HepG2 (cell line): ENCODE data around the gene SKIL. TPM values are rescaled to one million over a fixed set of nuclear protein-coding genes. Genes with fewer than 3 reads are reported as not detected.
A peak's percentile ranks its signal among the peaks of the same experiment; 100 is the strongest.

Experiments
- CREM ChIP-seq, 2 experiments: sonication (generic) in 1 of 2; formaldehyde crosslinking in 1 of 2; IDR thresholded peaks; 2 replicates each; pipeline versions ENCODE4 v1.4.0 to v1.6.1; 2016 to 2020; ENCODE audit warnings: antibody characterized with exemption in 1 of 2, mild to moderate bottlenecking in 1 of 2, missing genetic modification reagents in 1 of 2
- EP300 ChIP-seq, 3 experiments: sonication (generic) in 1 of 3; formaldehyde crosslinking in 1 of 3; IDR thresholded peaks; 2 replicates each; pipeline versions ENCODE4 v1.5.1 to v1.6.1; 2011 to 2020; ENCODE audit warnings: low read depth in 2 of 3, low read length in 2 of 3, borderline replicate concordance in 1 of 3, improper control_type of control experiment in 1 of 3, mild to moderate bottlenecking in 1 of 3, missing genetic modification reagents in 1 of 3, moderate library complexity in 1 of 3
- IRF9 ChIP-seq: sonication (generic); formaldehyde crosslinking; IDR thresholded peaks from 2 replicates; pipeline ENCODE4 v1.8.0; 2022; ENCODE audit warnings: missing genetic modification reagents, mild to moderate bottlenecking, borderline replicate concordance
- MATR3 ChIP-seq: sonication (generic); formaldehyde crosslinking; IDR thresholded peaks from 2 replicates; pipeline ENCODE4 v1.4.0; 2020; ENCODE audit warnings: missing genetic modification reagents
- NFIC ChIP-seq: IDR thresholded peaks from 2 replicates; pipeline ENCODE4 v1.6.1; 2012; ENCODE audit warnings: mild to moderate bottlenecking, low read length, inconsistent platforms
- NR1H2 ChIP-seq: sonication (generic); formaldehyde crosslinking; IDR thresholded peaks from 2 replicates; pipeline ENCODE4 v1.8.1; 2022; ENCODE audit warnings: low read depth, missing genetic modification reagents, borderline replicate concordance
- NR2F6 ChIP-seq, 2 experiments: IDR thresholded peaks; 2 replicates each; pipeline ENCODE4 v1.6.1; 2016; ENCODE audit warnings: antibody characterized with exemption in 1 of 2, mild to moderate bottlenecking in 1 of 2
- SNAPC5 ChIP-seq: sonication (generic); formaldehyde crosslinking; IDR thresholded peaks from 2 replicates; pipeline ENCODE4 v1.8.1; 2023; ENCODE audit warnings: mild to moderate bottlenecking, missing genetic modification reagents, borderline replicate concordance
- ZBTB46 ChIP-seq: sonication (generic); formaldehyde crosslinking; IDR thresholded peaks from 2 replicates; pipeline ENCODE4 v1.4.0; 2020; ENCODE audit warnings: mild to moderate bottlenecking, missing genetic modification reagents, borderline replicate concordance
- ZMAT5 ChIP-seq: sonication (generic); formaldehyde crosslinking; IDR thresholded peaks from 2 replicates; pipeline ENCODE4 v1.5.0; 2020; ENCODE audit warnings: mild to moderate bottlenecking, low read depth, missing genetic modification reagents, borderline replicate concordance
- ZNF343 ChIP-seq: sonication (generic); formaldehyde crosslinking; IDR thresholded peaks from 2 replicates; pipeline ENCODE4 v1.4.0; 2020; ENCODE audit warnings: mild to moderate bottlenecking, missing genetic modification reagents
- ZNF563 ChIP-seq: sonication (generic); formaldehyde crosslinking; IDR thresholded peaks from 2 replicates; pipeline ENCODE4 v1.8.0; 2022; ENCODE audit warnings: mild to moderate bottlenecking, moderate library complexity, missing genetic modification reagents
- ZNF749 ChIP-seq: sonication (generic); formaldehyde crosslinking; IDR thresholded peaks from 2 replicates; pipeline ENCODE4 v1.8.0; 2022; ENCODE audit warnings: mild to moderate bottlenecking, missing genetic modification reagents, moderate library complexity, borderline replicate concordance
- ZNF780A ChIP-seq: sonication (generic); formaldehyde crosslinking; IDR thresholded peaks from 2 replicates; pipeline ENCODE4 v1.8.0; 2022; ENCODE audit warnings: mild to moderate bottlenecking, missing genetic modification reagents, moderate library complexity
- polyA plus RNA-seq, 8 experiments: library from polyadenylated mRNA; depleted of rRNA in 3 of 8; stranded (reverse) in 7 of 8; unstranded in 1 of 8; fragments of >200 nt; fragmentation: Illumina TruSeq in 4 of 8; extraction: Trizol in 4 of 8; gene quantifications; 2 replicates each; pipeline versions ENCODE4 v1.2.1 to v1.2.3, GENCODE V29; 2011 to 2016; ENCODE audit warnings: low read depth in 4 of 8, missing spikeins in 1 of 8, mixed read lengths in 1 of 8; ENCODE audit not compliant: insufficient read depth in 1 of 8
- total RNA-seq, 5 experiments: library from RNA; depleted of rRNA; stranded (reverse); fragments of >200 nt; fragmentation: Illumina TruSeq; extraction: Trizol; gene quantifications; 2 replicates each; pipeline ENCODE4 v1.2.3, GENCODE V29; 2016; ENCODE audit warnings: low read depth in 1 of 5
- TF ChIP-seq, protein P1 (sequence below): sonication (generic); formaldehyde crosslinking; conservative IDR thresholded peaks from 2 replicates; pipeline ENCODE4 v1.4.0; 2020; ENCODE audit warnings: missing genetic modification reagents
- TF ChIP-seq, protein P2 (sequence below): IDR thresholded peaks from 2 replicates; pipeline ENCODE4 v1.6.1; 2012; ENCODE audit warnings: inconsistent platforms
- TF ChIP-seq, protein P3 (sequence below): sonication (generic); formaldehyde crosslinking; IDR thresholded peaks from 2 replicates; pipeline ENCODE4 v1.5.0; 2020; ENCODE audit warnings: mild to moderate bottlenecking, missing genetic modification reagents
- TF ChIP-seq, protein P4 (sequence below): IDR thresholded peaks from 2 replicates; pipeline ENCODE4 v1.6.1; 2012; ENCODE audit warnings: low read depth, low read length, improper control_type of control experiment

Gene SKIL
- total and polyA plus RNA-seq, 2 of the 13 experiments (the other 11 are each of a cell fraction or from before 2014, with no cell fraction given): 5.2 to 20.7 TPM

GRCh38 chr3:170429050-170429449 lies 71.5 kb downstream of the SKIL start (continued):
- TF ChIP-seq, protein P1, sequence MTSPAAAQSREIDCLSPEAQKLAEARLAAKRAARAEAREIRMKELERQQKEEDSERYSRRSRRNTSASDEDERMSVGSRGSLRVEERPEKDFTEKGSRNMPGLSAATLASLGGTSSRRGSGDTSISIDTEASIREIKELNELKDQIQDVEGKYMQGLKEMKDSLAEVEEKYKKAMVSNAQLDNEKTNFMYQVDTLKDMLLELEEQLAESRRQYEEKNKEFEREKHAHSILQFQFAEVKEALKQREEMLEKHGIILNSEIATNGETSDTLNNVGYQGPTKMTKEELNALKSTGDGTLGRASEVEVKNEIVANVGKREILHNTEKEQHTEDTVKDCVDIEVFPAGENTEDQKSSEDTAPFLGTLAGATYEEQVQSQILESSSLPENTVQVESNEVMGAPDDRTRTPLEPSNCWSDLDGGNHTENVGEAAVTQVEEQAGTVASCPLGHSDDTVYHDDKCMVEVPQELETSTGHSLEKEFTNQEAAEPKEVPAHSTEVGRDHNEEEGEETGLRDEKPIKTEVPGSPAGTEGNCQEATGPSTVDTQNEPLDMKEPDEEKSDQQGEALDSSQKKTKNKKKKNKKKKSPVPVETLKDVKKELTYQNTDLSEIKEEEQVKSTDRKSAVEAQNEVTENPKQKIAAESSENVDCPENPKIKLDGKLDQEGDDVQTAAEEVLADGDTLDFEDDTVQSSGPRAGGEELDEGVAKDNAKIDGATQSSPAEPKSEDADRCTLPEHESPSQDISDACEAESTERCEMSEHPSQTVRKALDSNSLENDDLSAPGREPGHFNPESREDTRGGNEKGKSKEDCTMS (CRISPR knock-in tag): no peak
- TF ChIP-seq, protein P2, sequence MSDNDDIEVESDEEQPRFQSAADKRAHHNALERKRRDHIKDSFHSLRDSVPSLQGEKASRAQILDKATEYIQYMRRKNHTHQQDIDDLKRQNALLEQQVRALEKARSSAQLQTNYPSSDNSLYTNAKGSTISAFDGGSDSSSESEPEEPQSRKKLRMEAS: no peak
- TF ChIP-seq ZNF749: no peak
- TF ChIP-seq NFIC: 0 out of 2 replicates have a peak, but pooled peaks have one; percentile 24
- no peak for TF ChIP-seq ZBTB46 (CRISPR knock-in tag)
- TF ChIP-seq MATR3: no peak
- no peak for TF ChIP-seq ZNF780A (CRISPR knock-in tag)
- no peak for TF ChIP-seq ZMAT5 (CRISPR knock-in tag)
- no peak for TF ChIP-seq ZNF343 (CRISPR knock-in tag)
- no peak for TF ChIP-seq IRF9
- TF ChIP-seq, protein P3, sequence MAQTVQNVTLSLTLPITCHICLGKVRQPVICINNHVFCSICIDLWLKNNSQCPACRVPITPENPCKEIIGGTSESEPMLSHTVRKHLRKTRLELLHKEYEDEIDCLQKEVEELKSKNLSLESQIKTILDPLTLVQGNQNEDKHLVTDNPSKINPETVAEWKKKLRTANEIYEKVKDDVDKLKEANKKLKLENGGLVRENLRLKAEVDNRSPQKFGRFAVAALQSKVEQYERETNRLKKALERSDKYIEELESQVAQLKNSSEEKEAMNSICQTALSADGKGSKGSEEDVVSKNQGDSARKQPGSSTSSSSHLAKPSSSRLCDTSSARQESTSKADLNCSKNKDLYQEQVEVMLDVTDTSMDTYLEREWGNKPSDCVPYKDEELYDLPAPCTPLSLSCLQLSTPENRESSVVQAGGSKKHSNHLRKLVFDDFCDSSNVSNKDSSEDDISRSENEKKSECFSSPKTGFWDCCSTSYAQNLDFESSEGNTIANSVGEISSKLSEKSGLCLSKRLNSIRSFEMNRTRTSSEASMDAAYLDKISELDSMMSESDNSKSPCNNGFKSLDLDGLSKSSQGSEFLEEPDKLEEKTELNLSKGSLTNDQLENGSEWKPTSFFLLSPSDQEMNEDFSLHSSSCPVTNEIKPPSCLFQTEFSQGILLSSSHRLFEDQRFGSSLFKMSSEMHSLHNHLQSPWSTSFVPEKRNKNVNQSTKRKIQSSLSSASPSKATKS: no peak
- TF ChIP-seq SNAPC5 (CRISPR knock-in tag): no peak
- TF ChIP-seq NR1H2 (CRISPR knock-in tag): no peak
- no peak for TF ChIP-seq ZNF563 (CRISPR knock-in tag)
- TF ChIP-seq CREM (IDR thresholded peaks at IDR 0.05): no peak
- no peak for TF ChIP-seq CREM (CRISPR knock-in tag; IDR thresholded peaks at IDR 0.05)
- peak in 1 of 2 experiments; percentile 55; a peak in 1 of 4 replicates for TF ChIP-seq EP300 (IDR thresholded peaks at IDR 0.05; ENCODE audit: low read depth in 2 of 2, low read length in 2 of 2)
- TF ChIP-seq EP300 (CRISPR knock-in tag; IDR thresholded peaks at IDR 0.05; ENCODE audit: borderline replicate concordance): no peak
- TF ChIP-seq, protein P4, sequence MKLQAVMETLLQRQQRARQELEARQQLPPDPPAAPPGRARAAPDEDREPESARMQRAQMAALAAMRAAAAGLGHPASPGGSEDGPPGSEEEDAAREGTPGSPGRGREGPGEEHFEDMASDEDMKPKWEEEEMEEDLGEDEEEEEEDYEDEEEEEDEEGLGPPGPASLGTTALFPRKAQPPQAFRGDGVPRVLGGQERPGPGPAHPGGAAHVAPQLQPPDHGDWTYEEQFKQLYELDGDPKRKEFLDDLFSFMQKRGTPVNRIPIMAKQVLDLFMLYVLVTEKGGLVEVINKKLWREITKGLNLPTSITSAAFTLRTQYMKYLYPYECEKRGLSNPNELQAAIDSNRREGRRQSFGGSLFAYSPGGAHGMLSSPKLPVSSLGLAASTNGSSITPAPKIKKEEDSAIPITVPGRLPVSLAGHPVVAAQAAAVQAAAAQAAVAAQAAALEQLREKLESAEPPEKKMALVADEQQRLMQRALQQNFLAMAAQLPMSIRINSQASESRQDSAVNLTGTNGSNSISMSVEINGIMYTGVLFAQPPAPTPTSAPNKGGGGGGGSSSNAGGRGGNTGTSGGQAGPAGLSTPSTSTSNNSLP: no peak
- no peak for TF ChIP-seq NR2F6 (IDR thresholded peaks at IDR 0.05)
- TF ChIP-seq NR2F6 (CRISPR knock-in tag; IDR thresholded peaks at IDR 0.05): no peak
